Nephron progenitor cell (in vitro differentiated cells): ENCODE results near the gene PRTN3.
"Not testable (repeated sequence)": the region's sequence is repeated elsewhere in the genome, so short reads cannot be mapped to it uniquely, and the experiment has no call there.

Source experiments
- DNase-seq: peaks from one replicate; pipeline ENCODE4 v3.0.0; 2021
- H3K27ac Mint-ChIP-seq: 2 replicates; pipeline ENCODE4 v1.8.0; 2021; ENCODE audit warnings: mild to moderate bottlenecking, moderate library complexity, mixed read lengths
- H3K27me3 Mint-ChIP-seq: 2 replicates; pipeline ENCODE4 v1.8.0; 2021; ENCODE audit warnings: mild to moderate bottlenecking, low read depth, mixed read lengths; ENCODE audit not compliant: poor library complexity
- H3K36me3 Mint-ChIP-seq: 2 replicates; pipeline ENCODE4 v1.8.0; 2021; ENCODE audit warnings: low read depth, mixed read lengths
- H3K4me1 Mint-ChIP-seq: 2 replicates; pipeline ENCODE4 v1.8.0; 2021; ENCODE audit warnings: mixed read lengths
- H3K4me3 Mint-ChIP-seq: 2 replicates; pipeline ENCODE4 v1.8.0; 2021; ENCODE audit warnings: mild to moderate bottlenecking, moderate library complexity, mixed read lengths
- H3K9me3 Mint-ChIP-seq: 2 replicates; pipeline ENCODE4 v1.8.0; 2021; ENCODE audit warnings: mild to moderate bottlenecking, moderate library complexity, mixed read lengths
- CTCF ChIP-seq: fragments of 200-600 bp; sonication (generic); IDR thresholded peaks from 2 replicates; pipeline ENCODE4 v1.5.0; 2021; ENCODE audit warnings: antibody characterized with exemption

PRTN3 gene

DNA sequence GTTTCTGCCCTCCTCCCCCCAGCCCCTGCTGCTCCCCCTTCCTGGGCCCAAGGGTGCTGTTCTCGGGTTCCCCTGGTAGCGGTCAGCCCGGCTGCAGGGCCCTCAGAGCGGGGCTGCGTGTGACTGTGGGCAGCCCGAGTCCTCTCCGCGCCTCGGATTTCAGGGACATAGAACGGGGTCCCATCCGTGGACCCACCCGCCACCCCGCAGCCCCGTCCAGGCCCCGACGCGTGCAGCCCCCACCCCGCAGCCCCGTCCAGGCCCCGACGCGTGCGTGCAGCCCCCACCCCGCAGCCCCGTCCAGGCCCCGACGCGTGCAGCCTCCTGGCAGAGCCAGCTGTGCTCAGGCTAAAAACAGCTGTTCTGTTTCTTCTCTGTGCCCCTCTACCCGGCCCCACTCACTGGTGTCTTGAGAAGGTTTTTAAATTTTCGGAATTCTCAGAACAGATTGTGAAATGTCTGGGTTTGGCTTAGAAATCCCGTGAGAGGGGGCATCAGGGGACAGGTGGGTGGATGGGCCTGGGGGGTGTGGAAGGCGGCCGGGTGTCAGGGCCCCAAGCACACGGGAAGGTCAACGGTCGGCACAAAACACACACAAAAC is 5.5 kb upstream of the PRTN3 start:
- no peak for DNase-seq
- TF ChIP-seq CTCF = no peak

DNA sequence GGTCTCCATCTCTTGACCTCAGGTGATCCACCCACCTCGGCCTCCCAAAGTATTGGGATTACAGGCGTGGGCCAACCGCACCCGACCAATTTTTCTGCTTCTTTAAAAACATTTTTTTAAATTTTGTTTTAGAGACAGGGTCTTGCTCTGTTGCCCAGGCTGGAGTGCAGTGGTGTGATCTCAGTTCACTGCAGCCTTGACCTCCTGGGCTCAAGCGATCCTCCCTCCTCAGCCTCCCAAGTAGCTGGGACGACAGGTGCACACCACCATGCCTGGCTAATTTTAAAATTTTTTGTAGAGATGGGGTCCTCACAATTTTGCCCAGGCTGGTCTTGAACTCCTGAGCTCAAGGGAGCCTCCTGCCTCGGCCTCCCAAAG is 2.0 kb downstream of the PRTN3 start:
- not testable (repeated sequence) for DNase-seq, H3K9me3 Mint-ChIP-seq, H3K36me3 Mint-ChIP-seq, H3K27ac Mint-ChIP-seq
- Mint-ChIP-seq H3K4me1 (peaks cover 25% of the 10 kb centered on the region), H3K27me3 (peaks cover 37% of the 10 kb centered on the region), H3K4me3 (peak overlapping the region; percentile 42)

More for the DNA sequence above, 5.5 kb upstream of the PRTN3 start:
- Mint-ChIP-seq H3K4me1 (peaks cover 14% of the 10 kb centered on the region), H3K4me3 (no peak overlapping the region), H3K36me3 (no peaks in the 10 kb centered on the region), H3K27ac (no peak overlapping the region), H3K9me3 (no peaks in the 10 kb centered on the region), H3K27me3 (peaks cover 8% of the 10 kb centered on the region)

DNA sequence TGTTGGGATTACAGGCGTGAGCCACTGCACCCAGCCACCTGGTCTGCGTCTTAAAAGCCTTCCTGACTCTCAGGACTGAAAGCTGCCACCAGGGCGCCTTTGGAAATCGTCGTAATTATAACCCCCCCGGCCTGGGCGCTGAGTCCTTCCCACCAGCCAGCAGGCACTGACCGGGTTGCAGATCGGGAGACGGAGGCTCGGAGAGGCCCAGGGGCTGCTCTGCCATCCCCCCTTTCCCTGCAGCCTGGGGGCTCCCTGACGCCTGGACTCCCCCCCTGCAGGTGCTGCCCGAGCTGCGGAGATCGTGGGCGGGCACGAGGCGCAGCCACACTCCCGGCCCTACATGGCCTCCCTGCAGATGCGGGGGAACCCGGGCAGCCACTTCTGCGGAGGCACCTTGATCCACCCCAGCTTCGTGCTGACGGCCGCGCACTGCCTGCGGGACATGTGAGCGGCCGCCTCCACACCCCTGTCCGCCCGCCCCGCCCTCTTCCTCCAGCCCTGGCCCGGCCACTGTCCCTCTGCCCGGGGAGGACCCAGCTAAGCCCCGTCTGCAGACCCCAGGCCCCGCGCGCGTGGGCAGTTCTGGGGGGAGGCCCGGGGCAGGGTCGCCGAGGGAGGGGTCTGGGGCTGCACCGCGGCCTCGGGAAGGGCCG is 2.5 kb downstream of the PRTN3 start:
- no peak for TF ChIP-seq CTCF
- peak; percentile 76 for DNase-seq
- Mint-ChIP-seq H3K4me3 (peak overlapping the region; percentile 42), H3K27ac (no peak overlapping the region), H3K4me1 (peaks cover 31% of the 10 kb centered on the region), H3K36me3 (no peaks in the 10 kb centered on the region), H3K27me3 (peaks cover 37% of the 10 kb centered on the region), H3K9me3 (no peaks in the 10 kb centered on the region)

- Mint-ChIP-seq H3K27ac (no peak overlapping the region), H3K4me3 (peak overlapping the region; percentile 54), H3K27me3 (peaks cover 42% of the 10 kb centered on the region), H3K9me3 (no peaks in the 10 kb centered on the region), H3K36me3 (no peaks in the 10 kb centered on the region), H3K4me1 (peaks cover 33% of the 10 kb centered on the region)
- TF ChIP-seq CTCF = no peak
- DNase-seq = no peak
Observed at GRCh38 chr19:843836-844545, 3.2 kb downstream of the PRTN3 start.

GRCh38 chr19:844546-844971 is 3.8 kb downstream of the PRTN3 start:
- Mint-ChIP-seq H3K36me3 (no peaks in the 10 kb centered on the region), H3K27me3 (peaks cover 47% of the 10 kb centered on the region), H3K4me1 (peaks cover 33% of the 10 kb centered on the region), H3K27ac (no peak overlapping the region), H3K4me3 (peak overlapping the region; percentile 54), H3K9me3 (no peaks in the 10 kb centered on the region)
- TF ChIP-seq CTCF = no peak
- DNase-seq = no peak

- no peak for DNase-seq
- Mint-ChIP-seq H3K27me3 (peaks cover 53% of the 10 kb centered on the region), H3K9me3 (no peaks in the 10 kb centered on the region), H3K27ac (no peak overlapping the region), H3K36me3 (no peaks in the 10 kb centered on the region), H3K4me1 (peaks cover 33% of the 10 kb centered on the region), H3K4me3 (no peak overlapping the region)
- no peak for TF ChIP-seq CTCF
Observed at GRCh38 chr19:845707-846521, 5.1 kb downstream of the PRTN3 start.
